Stimulated activated CD4-positive, alpha-beta T cell treated with anti-CD3 and anti-CD28 coated beads, Interleukin-4, amount 100 ng/mL, for 24 hours (primary cell): ENCODE results near the gene LGALS16.
"Not testable (repeated sequence)": the region's sequence is repeated elsewhere in the genome, so short reads cannot be mapped to it uniquely, and the experiment has no call there.

Experiments
- DNase-seq: peaks from one replicate; pipeline ENCODE4 v3.0.0-alpha.2; 2020

LGALS16 gene

GRCh38 chr19:39655613-39656012, at the start of gene LGALS16:
TSS of gene LGALS16 (plus strand) at chr19:39655913. CDS start at chr19:39655962, 49 bp downstream.
- DNase-seq: no peak

- DNase-seq: no peak
Measured at GRCh38 chr19:39607021-39607420, 48.7 kb upstream of the LGALS16 start.

- DNase-seq: no peak
Measured at GRCh38 chr19:39607561-39607960, 48.2 kb upstream of the LGALS16 start.

GRCh38 chr19:39613597-39613996, 42.1 kb upstream of the LGALS16 start:
- no peak for DNase-seq

GRCh38 chr19:39617745-39618144, 38.0 kb upstream of the LGALS16 start:
- no peak for DNase-seq

GRCh38 chr19:39623946-39624345, 31.8 kb upstream of the LGALS16 start:
- DNase-seq: no peak

- not testable (repeated sequence) for DNase-seq
Measured at GRCh38 chr19:39627631-39628030, 28.1 kb upstream of the LGALS16 start.

GRCh38 chr19:39631178-39631577, 24.5 kb upstream of the LGALS16 start:
- DNase-seq: no peak

GRCh38 chr19:39631626-39632025, 24.1 kb upstream of the LGALS16 start:
- DNase-seq: no peak

GRCh38 chr19:39637891-39638290, 17.8 kb upstream of the LGALS16 start:
- no peak for DNase-seq

- no peak for DNase-seq
Measured at GRCh38 chr19:39641773-39642172, 13.9 kb upstream of the LGALS16 start.

- no peak for DNase-seq
Measured at GRCh38 chr19:39643591-39643990, 12.1 kb upstream of the LGALS16 start.

GRCh38 chr19:39645800-39646411, 9.8 kb upstream of the LGALS16 start:
- no peak for DNase-seq

- no peak for DNase-seq
Measured at GRCh38 chr19:39647918-39648317, 7.8 kb upstream of the LGALS16 start.

- no peak for DNase-seq
Measured at GRCh38 chr19:39659791-39660190, 4.1 kb downstream of the LGALS16 start.

- DNase-seq: no peak
Measured at GRCh38 chr19:39660661-39661060, 4.9 kb downstream of the LGALS16 start.

GRCh38 chr19:39661565-39661964, 5.9 kb downstream of the LGALS16 start:
- no peak for DNase-seq

GRCh38 chr19:39669860-39670259, 14.1 kb downstream of the LGALS16 start:
- not testable (repeated sequence) for DNase-seq

- no peak for DNase-seq
Measured at GRCh38 chr19:39670998-39671397, 15.3 kb downstream of the LGALS16 start.

- DNase-seq: peak; percentile 69
Measured at GRCh38 chr19:39671739-39672363, 16.1 kb downstream of the LGALS16 start.

- no peak for DNase-seq
Measured at GRCh38 chr19:39672473-39672872, 16.8 kb downstream of the LGALS16 start.

- DNase-seq: not testable (repeated sequence)
Measured at GRCh38 chr19:39673862-39674261, 18.1 kb downstream of the LGALS16 start.

- DNase-seq: peak; percentile 43
Measured at GRCh38 chr19:39676004-39676403, 20.3 kb downstream of the LGALS16 start.

GRCh38 chr19:39677961-39678889, 22.5 kb downstream of the LGALS16 start:
- no peak for DNase-seq
